Spleen (tissue), 13 donors: Measurements from ENCODE around the gene CFC1. TPM values are rescaled to one million over a fixed set of nuclear protein-coding genes. Genes with fewer than 3 reads are reported as not detected.
"Not testable (repeated sequence)": the region's sequence is repeated elsewhere in the genome, so short reads cannot be mapped to it uniquely, and the experiment has no call there.

Source experiments
- DNase-seq: peaks from one replicate; pipeline ENCODE4 v3.0.0-alpha.2; 2020
- H3K27ac ChIP-seq, 8 donors: fragments of 200-600 bp; sonication (generic) in 7 of 8; 1 replicate in 4 of 8; 2 replicates in 4 of 8; pipeline versions ENCODE4 v1.5.0 to v1.8.0; 2016 to 2021; ENCODE audit warnings: inconsistent platforms in 4 of 8, mild to moderate bottlenecking in 4 of 8, moderate library complexity in 1 of 8
- H3K27me3 ChIP-seq, 7 donors: fragments of 200-600 bp; sonication (generic) in 6 of 7; replicated peaks in 1 of 7; 1 replicate in 4 of 7; 2 replicates in 3 of 7; pipeline versions ENCODE4 v1.5.0 to v1.8.0; 2016 to 2021; ENCODE audit warnings: inconsistent platforms in 3 of 7, mild to moderate bottlenecking in 1 of 7
- H3K36me3 ChIP-seq, 6 donors: fragments of 200-600 bp; sonication (generic) in 5 of 6; 1 replicate in 4 of 6; 2 replicates in 2 of 6; pipeline versions ENCODE4 v1.5.0 to v1.8.0; 2016 to 2021; ENCODE audit warnings: inconsistent platforms in 2 of 6
- H3K4me1 ChIP-seq, 6 donors: fragments of 200-600 bp; sonication (generic) in 5 of 6; 1 replicate in 3 of 6; 2 replicates in 3 of 6; pipeline versions ENCODE4 v1.5.0 to v1.8.0; 2016 to 2021; ENCODE audit warnings: inconsistent platforms in 3 of 6
- H3K4me3 ChIP-seq, 8 donors: fragments of 200-600 bp; sonication (generic) in 7 of 8; 1 replicate in 4 of 8; 2 replicates in 4 of 8; pipeline versions ENCODE4 v1.5.0 to v1.8.0; 2016 to 2021; ENCODE audit warnings: inconsistent platforms in 4 of 8, mild to moderate bottlenecking in 4 of 8, moderate library complexity in 2 of 8
- H3K9me3 ChIP-seq, 8 donors: fragments of 200-600 bp; sonication (generic) in 7 of 8; 1 replicate in 4 of 8; 2 replicates in 4 of 8; pipeline versions ENCODE4 v1.5.0 to v1.8.0; 2016 to 2021; ENCODE audit warnings: inconsistent platforms in 4 of 8
- WGBS, 5 donors: extraction: QIAGEN DNeasy Blood & Tissue Kit in 3 of 5; methylation state at CpG; one replicate each; pipeline versions ENCODE4 v1.1.5 to v1.1.7; 2013 to 2018; 5-methylcytosine and 5-hydroxymethylcytosine counted together
- intact Hi-C: fragments of 100-400 bp; cut with DNase I; formaldehyde crosslinking; loops from one replicate; pipeline ENCODE4 v1.15.0; 2023; ENCODE audit warnings: low total_unique reads
- long read RNA-seq, 2 donors: transcript quantifications; one replicate each; lab custom pipeline, GENCODE V29; 2026
- polyA plus RNA-seq, 3 donors: library from polyadenylated mRNA; stranded (reverse); fragments of 200-250 nt; gene quantifications; one replicate each; pipeline ENCODE4 v1.2.1, GENCODE V29; 2013
- total RNA-seq, 7 donors: library from RNA; depleted of rRNA in 3 of 7; stranded (reverse); fragments of >200 nt in 3 of 7; fragmentation: NEBNext Ultra II Directional in 4 of 7; extraction: Animal tissue kit (Norgen Biotek cat#: 25700) in 4 of 7; gene quantifications; one replicate each; pipeline versions ENCODE4 v1.1.0 to v1.2.1, GENCODE V29; 2016 to 2021
- donor health status: healthy with polysubstance abuse.
- donor health status: DM: no; HTN: no; CAD: no; lungs with moderate emphysema.
- donor health status: DM: no; HTN: no; CAD: no.
- donor health status: Bipolar disorder and iron deficiency.
- donor health status: healthy.
- donor health status: DM: no; HTN: no; CAD: no.
- donor health status: DM: yes; HTN: yes; CAD: no.

CFC1 gene
- total RNA-seq (not detected), polyA plus RNA-seq (under 1 TPM in 1 of 3 donors, not detected in 2; 0.11 TPM)
- long read RNA-seq, donor 1, partial matches to known transcripts, result 0 of 1 reads
- long read RNA-seq, donor 1, other reads (novel, unspliced or antisense), result 0 of 1 reads
- long read RNA-seq, donor 2, partial matches to known transcripts, result 0 of 4 reads
- long read RNA-seq, donor 2, other reads (novel, unspliced or antisense), result 0 of 4 reads

DNA sequence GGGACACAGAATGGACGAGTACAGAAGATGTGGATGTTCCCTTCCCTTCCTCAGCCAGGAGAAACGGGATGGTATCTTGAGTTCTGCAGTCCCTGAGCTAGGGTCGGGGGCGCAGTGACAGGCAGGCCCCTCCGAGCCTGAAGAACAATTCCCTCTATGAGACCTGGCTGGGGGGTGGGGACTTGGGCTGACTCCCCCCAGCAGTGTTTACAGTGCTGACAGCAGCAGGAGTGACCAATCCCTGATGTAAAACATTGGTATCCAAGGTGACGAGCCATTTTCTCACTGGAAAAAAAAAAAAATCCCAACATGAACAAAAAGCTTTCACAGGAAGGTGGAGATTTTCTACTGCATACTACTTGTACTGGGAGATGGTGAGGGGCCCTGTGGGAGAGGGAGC is at the start of gene CFC1:
CFC1 (minus strand) TSS at position 183 of the 400 bp plus-strand sequence. CDS start 288 bp downstream, outside the sequence.
- H3K27ac ChIP-seq, DNase-seq, H3K4me3 ChIP-seq, H3K9me3 ChIP-seq, intact Hi-C loops, H3K36me3 ChIP-seq, H3K4me1 ChIP-seq: not testable (repeated sequence)
- peaks cover 0 to 15% (median 0%) of the 10 kb centered on the region in 7 donors for H3K27me3 ChIP-seq
- no CpG with 5 or more reads among the region's 6 CpGs for WGBS, 5 donors

DNA sequence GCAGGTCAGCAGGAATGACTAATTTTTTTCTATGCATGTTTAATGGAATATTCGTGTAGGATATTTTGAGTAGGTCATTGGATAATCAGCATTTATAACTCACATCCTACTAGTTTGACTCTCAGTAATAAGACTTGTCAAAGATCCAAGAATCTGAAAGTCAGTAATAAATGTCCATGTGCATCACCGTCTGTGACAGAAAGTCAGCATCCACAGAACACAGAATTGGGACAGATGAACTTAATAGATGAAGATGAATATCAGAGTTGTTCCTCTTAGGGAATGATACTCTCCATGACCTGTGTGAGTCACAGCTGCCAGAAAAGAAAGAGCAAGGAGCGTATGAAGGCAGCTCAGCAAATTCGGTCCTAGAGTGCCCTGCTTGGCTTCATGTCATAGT is 42.3 kb upstream of the CFC1 start:
- intact Hi-C loops, H3K4me1 ChIP-seq, H3K9me3 ChIP-seq, H3K36me3 ChIP-seq, H3K27me3 ChIP-seq, H3K4me3 ChIP-seq, DNase-seq, H3K27ac ChIP-seq: not testable (repeated sequence)
- WGBS, 5 donors, result 52 to 79% (median 70%) methylated on average over 4 of the region's 4 CpGs

DNA sequence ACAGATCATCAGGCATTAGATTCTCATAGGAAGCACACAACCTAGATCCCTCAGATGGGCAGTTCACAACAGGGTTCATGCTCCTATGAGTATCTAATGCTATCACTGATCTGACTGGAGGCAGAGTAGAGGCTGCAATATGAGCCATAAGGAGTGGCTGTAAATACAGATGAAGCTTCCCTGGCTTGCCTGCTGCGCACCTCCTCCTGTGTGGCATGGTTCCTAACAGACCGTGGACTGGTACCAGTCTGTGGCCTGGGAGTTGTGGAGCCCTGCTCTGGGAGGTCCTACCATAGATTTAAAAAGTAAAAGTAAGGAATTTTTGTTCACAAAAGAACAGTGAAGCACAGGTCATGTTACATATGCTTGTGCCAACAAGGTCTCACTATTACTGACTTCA is 39.6 kb upstream of the CFC1 start:
- H3K9me3 ChIP-seq, intact Hi-C loops, H3K27ac ChIP-seq, H3K4me1 ChIP-seq, H3K36me3 ChIP-seq, H3K27me3 ChIP-seq, H3K4me3 ChIP-seq: not testable (repeated sequence)
- DNase-seq, result peak; percentile 44
- WGBS, 5 donors, result 60 to 81% (median 66%) methylated on average over 1 to 2 of the region's 2 CpGs; no CpG with 5 or more reads in 1 of the 5 donors

- H3K4me3 ChIP-seq, H3K27me3 ChIP-seq, H3K4me1 ChIP-seq, H3K9me3 ChIP-seq, intact Hi-C loops, H3K36me3 ChIP-seq, H3K27ac ChIP-seq, DNase-seq: not testable (repeated sequence)
- 76 to 89% (median 78%) methylated on average over 8 to 9 of the region's 10 CpGs for WGBS, 5 donors
These were observed 29.6 kb upstream of the CFC1 start for GRCh38 chr2:130628784-130629475.

GRCh38 chr2:130611140-130611539 is 11.8 kb upstream of the CFC1 start, which contains the start of gene POTEJ:
TSS of gene POTEJ (plus strand) at chr2:130611440. CDS start at chr2:130611533, 93 bp downstream.
- 60 to 88% (median 85%) methylated on average over 1 to 3 of the region's 13 CpGs; no CpG with 5 or more reads in 1 of the 5 donors for WGBS, 5 donors

DNA sequence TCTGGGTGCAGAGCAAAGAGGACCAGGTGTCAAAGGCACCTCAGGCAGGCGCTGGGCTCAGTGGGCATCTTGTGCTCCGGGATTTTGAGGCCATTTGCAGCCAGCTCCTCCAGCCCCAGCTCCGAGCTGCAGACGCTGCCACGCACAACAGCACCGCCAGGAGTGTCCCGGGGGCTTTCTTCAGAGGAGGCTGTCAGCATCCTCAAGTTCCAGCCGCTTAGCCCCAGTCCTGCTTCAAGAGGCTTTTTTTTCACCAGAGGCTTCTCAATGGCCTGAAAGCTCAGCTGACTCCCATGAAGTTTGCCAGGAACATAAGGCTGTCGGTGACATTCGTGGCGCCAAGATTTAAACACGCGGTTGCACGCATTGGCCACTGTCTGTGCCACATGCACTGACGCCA is 11.1 kb upstream of the CFC1 start:
- H3K9me3 ChIP-seq, H3K4me1 ChIP-seq, H3K36me3 ChIP-seq, H3K27ac ChIP-seq, intact Hi-C loops, H3K4me3 ChIP-seq, H3K27me3 ChIP-seq: not testable (repeated sequence)
- peak; percentile 51 for DNase-seq
- 90 to 98% (median 94%) methylated on average over 9 to 13 of the region's 15 CpGs for whole genome bisulfite sequencing, 5 donors

More at GRCh38 chr2:130611140-130611539, 11.8 kb upstream of the CFC1 start, which contains the start of gene POTEJ:
- H3K4me1 ChIP-seq, H3K36me3 ChIP-seq, H3K27ac ChIP-seq, intact Hi-C loops, H3K4me3 ChIP-seq, H3K9me3 ChIP-seq, DNase-seq, H3K27me3 ChIP-seq: not testable (repeated sequence)

DNA sequence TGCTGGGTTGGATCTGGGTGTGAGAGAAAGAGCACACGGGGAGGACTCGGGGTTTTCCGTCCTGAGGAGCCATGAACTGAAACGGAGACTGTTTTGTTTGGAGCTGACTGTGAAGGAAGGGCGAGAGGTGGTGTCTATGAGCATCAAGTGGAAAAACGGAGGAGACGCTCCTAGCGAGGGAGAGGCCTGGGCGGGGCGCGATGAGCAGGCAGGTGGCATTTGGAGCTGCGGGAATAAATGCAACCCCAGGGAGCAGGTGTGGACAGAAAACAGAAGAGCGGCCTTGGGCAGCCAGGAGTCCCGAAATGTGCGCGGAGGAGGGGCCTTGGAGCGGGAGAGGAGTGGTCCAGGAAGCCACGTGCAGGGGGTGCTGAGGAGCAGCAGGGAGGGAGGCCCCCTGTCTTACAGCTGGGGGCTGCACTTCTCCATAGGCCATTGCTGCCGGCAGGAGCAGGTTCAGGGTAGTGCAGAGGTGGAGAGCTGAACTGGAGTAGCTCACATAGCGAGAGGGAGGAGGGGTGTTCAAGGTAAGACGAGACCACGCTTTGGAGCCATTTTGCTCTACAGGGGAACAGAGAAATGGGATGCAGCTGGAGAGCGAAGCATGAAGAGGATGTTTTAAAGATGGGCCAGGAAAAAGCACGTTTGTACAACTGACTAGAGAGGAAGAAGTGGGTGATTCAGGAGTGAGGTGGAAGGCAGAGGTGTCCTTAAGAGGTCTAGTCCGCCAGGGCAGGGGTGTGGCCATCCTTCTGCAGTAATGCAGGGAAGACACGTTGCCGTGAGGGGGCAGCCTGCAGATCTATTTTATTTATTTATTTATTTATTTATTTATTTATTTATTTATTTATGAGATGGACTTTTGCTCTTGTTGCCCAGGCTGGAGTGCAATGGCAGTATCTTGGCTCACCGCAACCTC is 9.9 kb upstream of the CFC1 start:
- H3K4me1 ChIP-seq, H3K4me3 ChIP-seq, H3K27me3 ChIP-seq, DNase-seq, H3K27ac ChIP-seq, H3K36me3 ChIP-seq, H3K9me3 ChIP-seq, intact Hi-C loops: not testable (repeated sequence)
- WGBS, 5 donors, result 48 to 66% (median 60%) methylated on average over 3 to 8 of the region's 28 CpGs

DNA sequence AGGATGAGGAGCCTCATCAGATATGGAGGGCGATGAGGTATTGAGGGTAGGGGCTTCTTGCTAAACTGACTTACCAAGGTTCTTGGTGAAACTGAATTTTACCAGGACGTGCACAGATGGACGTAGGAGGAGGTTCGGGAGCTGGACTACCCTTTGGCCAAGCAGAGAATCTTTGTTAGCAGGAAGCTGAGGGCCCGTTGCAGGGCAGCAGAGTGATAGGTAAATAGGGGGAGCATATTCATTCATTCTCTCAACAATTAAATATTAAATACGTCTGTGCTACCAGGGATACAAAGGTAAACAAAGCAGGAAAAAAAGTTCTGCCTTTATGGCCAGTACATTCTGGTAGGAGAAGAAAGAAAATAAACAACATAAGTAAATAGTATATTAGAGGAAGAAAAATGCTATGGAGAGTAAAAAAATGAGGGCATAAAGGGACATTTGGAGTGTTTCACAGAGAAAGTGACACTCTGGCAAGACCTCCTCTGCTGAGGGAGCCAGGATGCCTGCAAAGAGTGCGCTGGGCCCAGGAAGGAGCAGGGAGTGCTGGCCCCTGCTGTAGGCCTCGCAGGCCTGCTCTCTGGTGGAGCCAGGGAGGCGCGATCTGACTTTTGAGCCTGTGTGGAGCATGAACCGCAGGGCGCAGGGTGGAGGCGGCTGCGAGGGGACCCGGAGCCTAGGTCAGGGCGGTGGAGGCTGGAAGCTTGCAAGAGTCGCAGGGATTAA is 9.1 kb upstream of the CFC1 start:
- H3K4me3 ChIP-seq, DNase-seq, intact Hi-C loops, H3K27me3 ChIP-seq, H3K9me3 ChIP-seq, H3K36me3 ChIP-seq, H3K4me1 ChIP-seq, H3K27ac ChIP-seq: not testable (repeated sequence)
- WGBS, 5 donors, result 79 to 82% (median 82%) methylated on average over 4 of the region's 17 CpGs; no CpG with 5 or more reads in 2 of the 5 donors

- H3K36me3 ChIP-seq, H3K9me3 ChIP-seq, H3K27ac ChIP-seq, H3K4me3 ChIP-seq, intact Hi-C loops, H3K4me1 ChIP-seq, DNase-seq: not testable (repeated sequence)
- H3K27me3 ChIP-seq, result peaks cover 0 to 15% (median 0%) of the 10 kb centered on the region in 7 donors
- WGBS, 5 donors, result 15 to 28% (median 20%) methylated on average over 5 to 6 of the region's 15 CpGs
These were observed 2.4 kb upstream of the CFC1 start for GRCh38 chr2:130601648-130602302.

DNA sequence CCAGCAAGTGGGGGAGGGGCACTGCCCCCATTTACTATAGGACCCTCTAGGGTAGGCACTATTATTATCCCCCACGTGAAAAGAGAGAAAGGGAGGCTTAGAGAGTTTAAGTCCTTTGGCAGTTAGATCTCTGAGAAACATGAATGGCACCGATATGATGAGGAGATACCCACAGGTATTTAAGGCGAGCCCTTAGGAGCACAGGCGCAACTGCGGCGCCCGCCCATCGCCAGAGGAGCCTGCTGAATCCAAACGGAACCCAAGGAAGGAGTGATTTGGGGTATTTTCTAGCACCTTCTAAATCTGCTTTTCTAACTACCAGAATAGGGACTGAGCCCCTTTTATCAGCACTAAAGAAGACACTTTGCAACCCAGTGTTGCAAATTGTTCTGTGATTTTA is 551 bp upstream of the CFC1 start:
- WGBS, 5 donors, result 77 to 86% (median 80%) methylated on average over 7 to 8 of the region's 9 CpGs
- peak; percentile 56 for DNase-seq
- intact Hi-C loops, H3K36me3 ChIP-seq, H3K27ac ChIP-seq, H3K4me1 ChIP-seq, H3K9me3 ChIP-seq, H3K4me3 ChIP-seq: not testable (repeated sequence)
- peaks cover 0 to 15% (median 0%) of the 10 kb centered on the region in 7 donors for H3K27me3 ChIP-seq
